Neural cell (in vitro differentiated cells): Measurements from ENCODE around the gene RAVER2.

ENCODE experiments used
- CTCF ChIP-seq: fragments of 450-650 bp; IDR thresholded peaks from 2 replicates; pipeline ENCODE4 v1.5.1; 2014; ENCODE audit warnings: antibody characterized with exemption, mild to moderate bottlenecking, moderate library complexity; ENCODE audit not compliant: poor library complexity, severe bottlenecking
- EP300 ChIP-seq: fragments of 450-650 bp; conservative IDR thresholded peaks from 2 replicates; pipeline ENCODE4 v1.6.1; 2014; ENCODE audit warnings: antibody characterized with exemption, mild to moderate bottlenecking, moderate library complexity; ENCODE audit not compliant: poor library complexity, severe bottlenecking
- EZH2 ChIP-seq: fragments of 200-600, 300-800 bp; shearing (Covaris generic), sonication (generic); IDR thresholded peaks from 2 replicates; pipeline ENCODE4 v1.6.1; 2014; ENCODE audit warnings: antibody characterized with exemption, low read length, borderline replicate concordance, mild to moderate bottlenecking; ENCODE audit not compliant: insufficient read depth, poor library complexity, severe bottlenecking
- MXI1 ChIP-seq: fragments of 450-650 bp; conservative IDR thresholded peaks from 2 replicates; pipeline ENCODE4 v1.6.1; 2014; ENCODE audit warnings: antibody characterized with exemption, mild to moderate bottlenecking; ENCODE audit not compliant: poor library complexity, severe bottlenecking
- POLR2AphosphoS5 ChIP-seq: IDR thresholded peaks from 2 replicates; pipeline ENCODE4 v1.6.1; 2012
- RAD21 ChIP-seq: fragments of 450-650 bp; conservative IDR thresholded peaks from 2 replicates; pipeline ENCODE4 v1.6.1; 2014; ENCODE audit warnings: antibody characterized with exemption, mild to moderate bottlenecking, moderate library complexity
- SMC3 ChIP-seq: fragments of 450-650 bp; conservative IDR thresholded peaks from 2 replicates; pipeline ENCODE4 v1.6.1; 2014; ENCODE audit warnings: antibody characterized with exemption, mild to moderate bottlenecking, moderate library complexity; ENCODE audit not compliant: poor library complexity
- TAF1 ChIP-seq: IDR thresholded peaks from 2 replicates; pipeline ENCODE4 v1.6.1; 2012; ENCODE audit warnings: low read depth
- TF ChIP-seq, protein P1 (sequence below): IDR thresholded peaks from 2 replicates; pipeline ENCODE4 v1.6.1; 2012; ENCODE audit warnings: borderline replicate concordance

GRCh38 chr1:64810001-64810400, 65.1 kb downstream of the RAVER2 start:
- TF ChIP-seq CTCF (no peak), EP300 (no peak), MXI1 (no peak), TAF1 (no peak), EZH2 (no peak), POLR2AphosphoS5 (no peak), SMC3 (no peak), RAD21 (no peak)
- TF ChIP-seq, protein P1, sequence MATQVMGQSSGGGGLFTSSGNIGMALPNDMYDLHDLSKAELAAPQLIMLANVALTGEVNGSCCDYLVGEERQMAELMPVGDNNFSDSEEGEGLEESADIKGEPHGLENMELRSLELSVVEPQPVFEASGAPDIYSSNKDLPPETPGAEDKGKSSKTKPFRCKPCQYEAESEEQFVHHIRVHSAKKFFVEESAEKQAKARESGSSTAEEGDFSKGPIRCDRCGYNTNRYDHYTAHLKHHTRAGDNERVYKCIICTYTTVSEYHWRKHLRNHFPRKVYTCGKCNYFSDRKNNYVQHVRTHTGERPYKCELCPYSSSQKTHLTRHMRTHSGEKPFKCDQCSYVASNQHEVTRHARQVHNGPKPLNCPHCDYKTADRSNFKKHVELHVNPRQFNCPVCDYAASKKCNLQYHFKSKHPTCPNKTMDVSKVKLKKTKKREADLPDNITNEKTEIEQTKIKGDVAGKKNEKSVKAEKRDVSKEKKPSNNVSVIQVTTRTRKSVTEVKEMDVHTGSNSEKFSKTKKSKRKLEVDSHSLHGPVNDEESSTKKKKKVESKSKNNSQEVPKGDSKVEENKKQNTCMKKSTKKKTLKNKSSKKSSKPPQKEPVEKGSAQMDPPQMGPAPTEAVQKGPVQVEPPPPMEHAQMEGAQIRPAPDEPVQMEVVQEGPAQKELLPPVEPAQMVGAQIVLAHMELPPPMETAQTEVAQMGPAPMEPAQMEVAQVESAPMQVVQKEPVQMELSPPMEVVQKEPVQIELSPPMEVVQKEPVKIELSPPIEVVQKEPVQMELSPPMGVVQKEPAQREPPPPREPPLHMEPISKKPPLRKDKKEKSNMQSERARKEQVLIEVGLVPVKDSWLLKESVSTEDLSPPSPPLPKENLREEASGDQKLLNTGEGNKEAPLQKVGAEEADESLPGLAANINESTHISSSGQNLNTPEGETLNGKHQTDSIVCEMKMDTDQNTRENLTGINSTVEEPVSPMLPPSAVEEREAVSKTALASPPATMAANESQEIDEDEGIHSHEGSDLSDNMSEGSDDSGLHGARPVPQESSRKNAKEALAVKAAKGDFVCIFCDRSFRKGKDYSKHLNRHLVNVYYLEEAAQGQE = no peak
